HEK293 (cell line): ENCODE results near the gene TM7SF2.

Source experiments
- GLI4 ChIP-seq: fragments of 450-650 bp; formaldehyde crosslinking; IDR thresholded peaks from 2 replicates; pipeline ENCODE4 v1.5.1; 2016; ENCODE audit warnings: missing biosample characterization, missing genetic modification characterization
- HOXD13 ChIP-seq: sonication (generic); formaldehyde crosslinking; IDR thresholded peaks from 2 replicates; pipeline ENCODE4 v1.8.0; 2022; ENCODE audit warnings: missing genetic modification reagents, borderline replicate concordance
- IKZF3 ChIP-seq: fragments of 450-650 bp; IDR thresholded peaks from 2 replicates; pipeline ENCODE4 v1.5.0; 2018; ENCODE audit warnings: missing biosample characterization, mild to moderate bottlenecking, missing genetic modification characterization, moderate library complexity
- KLF8 ChIP-seq: fragments of 450-650 bp; formaldehyde crosslinking; IDR thresholded peaks from 2 replicates; pipeline ENCODE4 v1.5.1; 2016; ENCODE audit warnings: missing biosample characterization, missing genetic modification characterization
- MZF1 ChIP-seq: fragments of 450-650 bp; formaldehyde crosslinking; IDR thresholded peaks from 2 replicates; pipeline ENCODE4 v1.5.1; 2017; ENCODE audit warnings: missing biosample characterization, missing genetic modification characterization, borderline replicate concordance
- PBX3 ChIP-seq: sonication (generic); formaldehyde crosslinking; IDR thresholded peaks from 2 replicates; pipeline ENCODE4 v1.8.1; 2022; ENCODE audit warnings: mild to moderate bottlenecking, moderate library complexity, missing genetic modification reagents
- REPIN1 ChIP-seq: fragments of 450-650 bp; formaldehyde crosslinking; IDR thresholded peaks from 2 replicates; pipeline ENCODE4 v1.5.1; 2017; ENCODE audit warnings: missing biosample characterization, missing genetic modification characterization, low read depth
- SP3 ChIP-seq: fragments of 450-650 bp; formaldehyde crosslinking; IDR thresholded peaks from 2 replicates; pipeline ENCODE4 v1.5.1; 2016; ENCODE audit warnings: missing biosample characterization, missing genetic modification characterization
- ZBTB1 ChIP-seq: fragments of 450-650 bp; formaldehyde crosslinking; IDR thresholded peaks from 2 replicates; pipeline ENCODE4 v1.5.1; 2016; ENCODE audit warnings: missing biosample characterization, missing genetic modification characterization
- ZBTB20 ChIP-seq: fragments of 450-650 bp; formaldehyde crosslinking; IDR thresholded peaks from 2 replicates; pipeline ENCODE4 v1.5.1; 2016; ENCODE audit warnings: missing biosample characterization, missing genetic modification characterization
- ZIC2 ChIP-seq: fragments of 450-650 bp; formaldehyde crosslinking; IDR thresholded peaks from 2 replicates; pipeline ENCODE4 v1.5.1; 2016; ENCODE audit warnings: missing biosample characterization, missing genetic modification characterization
- ZNF221 ChIP-seq: fragments of 450-650 bp; formaldehyde crosslinking; IDR thresholded peaks from 2 replicates; pipeline ENCODE4 v1.5.1; 2017; ENCODE audit warnings: missing biosample characterization, missing genetic modification characterization, borderline replicate concordance
- ZNF239 ChIP-seq: fragments of 450-650 bp; formaldehyde crosslinking; IDR thresholded peaks from 2 replicates; pipeline ENCODE4 v1.5.1; 2016; ENCODE audit warnings: missing biosample characterization, missing genetic modification characterization
- ZNF24 ChIP-seq: fragments of 450-650 bp; formaldehyde crosslinking; IDR thresholded peaks from 2 replicates; pipeline ENCODE4 v1.5.1; 2016; ENCODE audit warnings: missing biosample characterization, missing genetic modification characterization
- ZNF280D ChIP-seq: fragments of 450-650 bp; formaldehyde crosslinking; IDR thresholded peaks from 2 replicates; pipeline ENCODE4 v1.5.1; 2016; ENCODE audit warnings: missing biosample characterization, missing genetic modification characterization
- ZNF311 ChIP-seq: fragments of 450-650 bp; formaldehyde crosslinking; IDR thresholded peaks from 2 replicates; pipeline ENCODE4 v1.5.1; 2017; ENCODE audit warnings: missing biosample characterization, missing genetic modification characterization, borderline replicate concordance
- ZNF335 ChIP-seq: fragments of 450-650 bp; formaldehyde crosslinking; conservative IDR thresholded peaks from 2 replicates; pipeline ENCODE4 v1.5.1; 2016; ENCODE audit warnings: missing biosample characterization, missing genetic modification characterization
- ZNF350 ChIP-seq: fragments of 450-650 bp; formaldehyde crosslinking; IDR thresholded peaks from 2 replicates; pipeline ENCODE4 v1.5.0; 2017; ENCODE audit warnings: missing biosample characterization, mild to moderate bottlenecking, missing genetic modification characterization
- ZNF391 ChIP-seq: fragments of 450-650 bp; formaldehyde crosslinking; IDR thresholded peaks from 2 replicates; pipeline ENCODE4 v1.5.1; 2016; ENCODE audit warnings: low read depth, missing biosample characterization, missing genetic modification characterization, borderline replicate concordance
- ZNF416 ChIP-seq: fragments of 450-650 bp; formaldehyde crosslinking; IDR thresholded peaks from 2 replicates; pipeline ENCODE4 v1.5.1; 2016; ENCODE audit warnings: missing biosample characterization, missing genetic modification characterization
- ZNF530 ChIP-seq: fragments of 450-650 bp; formaldehyde crosslinking; IDR thresholded peaks from 2 replicates; pipeline ENCODE4 v1.5.1; 2016; ENCODE audit warnings: low read depth, missing biosample characterization, missing genetic modification characterization
- ZNF558 ChIP-seq: fragments of 450-650 bp; formaldehyde crosslinking; IDR thresholded peaks from 2 replicates; pipeline ENCODE4 v1.5.1; 2016; ENCODE audit warnings: missing biosample characterization, missing genetic modification characterization
- ZNF560 ChIP-seq: fragments of 450-650 bp; formaldehyde crosslinking; IDR thresholded peaks from 2 replicates; pipeline ENCODE4 v1.5.1; 2017; ENCODE audit warnings: missing biosample characterization, missing genetic modification characterization, borderline replicate concordance
- ZNF580 ChIP-seq: fragments of 450-650 bp; formaldehyde crosslinking; IDR thresholded peaks from 2 replicates; pipeline ENCODE4 v1.5.1; 2016; ENCODE audit warnings: missing biosample characterization, missing genetic modification characterization
- ZNF596 ChIP-seq: fragments of 450-650 bp; IDR thresholded peaks from 2 replicates; pipeline ENCODE4 v1.5.0; 2018; ENCODE audit warnings: missing biosample characterization, mild to moderate bottlenecking, missing genetic modification characterization, moderate library complexity
- ZNF600 ChIP-seq: fragments of 450-650 bp; formaldehyde crosslinking; IDR thresholded peaks from 2 replicates; pipeline ENCODE4 v1.5.1; 2016; ENCODE audit warnings: missing biosample characterization, missing genetic modification characterization
- ZNF623 ChIP-seq: fragments of 450-650 bp; formaldehyde crosslinking; IDR thresholded peaks from 2 replicates; pipeline ENCODE4 v1.5.1; 2016; ENCODE audit warnings: missing biosample characterization, missing genetic modification characterization
- ZNF639 ChIP-seq: fragments of 450-650 bp; formaldehyde crosslinking; IDR thresholded peaks from 2 replicates; pipeline ENCODE4 v1.5.1; 2016; ENCODE audit warnings: missing biosample characterization, missing genetic modification characterization
- ZNF664 ChIP-seq: fragments of 450-650 bp; formaldehyde crosslinking; IDR thresholded peaks from 2 replicates; pipeline ENCODE4 v1.5.1; 2016; ENCODE audit warnings: missing biosample characterization, missing genetic modification characterization
- ZNF785 ChIP-seq: fragments of 450-650 bp; formaldehyde crosslinking; IDR thresholded peaks from 2 replicates; pipeline ENCODE4 v1.5.1; 2016; ENCODE audit warnings: missing biosample characterization, missing genetic modification characterization
- ZNF791 ChIP-seq: fragments of 450-650 bp; formaldehyde crosslinking; IDR thresholded peaks from 2 replicates; pipeline ENCODE4 v1.5.1; 2016; ENCODE audit warnings: missing biosample characterization, missing genetic modification characterization
- ZNF843 ChIP-seq: fragments of 450-650 bp; formaldehyde crosslinking; IDR thresholded peaks from 2 replicates; pipeline ENCODE4 v1.5.1; 2016; ENCODE audit warnings: missing biosample characterization, missing genetic modification characterization
- ZSCAN16 ChIP-seq: fragments of 450-650 bp; formaldehyde crosslinking; IDR thresholded peaks from 2 replicates; pipeline ENCODE4 v1.5.1; 2016; ENCODE audit warnings: missing biosample characterization, missing genetic modification characterization
- ZSCAN30 ChIP-seq: fragments of 450-650 bp; IDR thresholded peaks from 2 replicates; pipeline ENCODE4 v1.5.1; 2018; ENCODE audit warnings: missing biosample characterization, mild to moderate bottlenecking, missing genetic modification characterization, moderate library complexity
- ZXDB ChIP-seq: fragments of 450-650 bp; formaldehyde crosslinking; IDR thresholded peaks from 2 replicates; pipeline ENCODE4 v1.5.1; 2016; ENCODE audit warnings: missing biosample characterization, missing genetic modification characterization

Gene TM7SF2

GRCh38 chr11:65083834-65084597 is 27.7 kb upstream of the TM7SF2 start, which contains the start of the genes CDCA5 and ZFPL1 (continued):
- TF ChIP-seq ZBTB1 (tag by site-specific recombination), result no peak
- TF ChIP-seq ZNF391 (tag by site-specific recombination), result peak; percentile 46; the same call in 1 of the 2 replicates
- TF ChIP-seq ZNF843, result peak; percentile 52
- TF ChIP-seq ZSCAN16 (tag by site-specific recombination), result no peak
- no peak for TF ChIP-seq ZNF664
- no peak for TF ChIP-seq ZNF350 (tag by site-specific recombination)
- no peak for TF ChIP-seq HOXD13 (CRISPR knock-in tag)
- TF ChIP-seq ZNF560 (tag by site-specific recombination), result no peak
- peak; percentile 94 for TF ChIP-seq KLF8 (tag by site-specific recombination)
- TF ChIP-seq ZNF311 (tag by site-specific recombination), result no peak
- TF ChIP-seq ZNF639 (tag by site-specific recombination), result peak; percentile 65
- no peak for TF ChIP-seq ZNF416 (tag by site-specific recombination)
- TF ChIP-seq ZNF239, result no peak
- TF ChIP-seq GLI4 (tag by site-specific recombination), result no peak
- peak; percentile 74 for TF ChIP-seq ZBTB20 (tag by site-specific recombination)
- TF ChIP-seq ZNF280D, result no peak
- no peak for TF ChIP-seq ZNF24 (tag by site-specific recombination)
- peak; percentile 83 for TF ChIP-seq ZSCAN30 (tag by site-specific recombination)
- TF ChIP-seq ZNF596, result no peak
- no peak for TF ChIP-seq ZIC2
- TF ChIP-seq ZNF600, result no peak
- TF ChIP-seq ZXDB (tag by site-specific recombination), result peak; percentile 99
- no peak for TF ChIP-seq MZF1
- TF ChIP-seq SP3, result peak; percentile 97
- TF ChIP-seq ZNF335, result peak; percentile 65
- TF ChIP-seq ZNF785, result no peak
- TF ChIP-seq ZNF623 (tag by site-specific recombination), result no peak
- TF ChIP-seq REPIN1 (tag by site-specific recombination), result no peak
- no peak for TF ChIP-seq ZNF530
- peak; percentile 65; the same call in 1 of the 2 replicates for TF ChIP-seq PBX3 (CRISPR knock-in tag)
- TF ChIP-seq ZNF791 (tag by site-specific recombination), result no peak
- no peak for TF ChIP-seq ZNF558 (tag by site-specific recombination)
- TF ChIP-seq IKZF3 (tag by site-specific recombination), result no peak
- no peak for TF ChIP-seq ZNF221 (tag by site-specific recombination)
- TF ChIP-seq ZNF580 (tag by site-specific recombination), result peak; percentile 29; the same call in 1 of the 2 replicates
